H9 (cell line): Measurements from ENCODE around the gene PRRC1. TPM values are rescaled to one million over a fixed set of nuclear protein-coding genes. Genes with fewer than 3 reads are reported as not detected.

Experiments
- DNase-seq: peaks from one replicate; pipeline ENCODE4 v3.0.0-alpha.2; 2017
- H2AFZ ChIP-seq: one replicate; pipeline ENCODE4 v1.6.1; 2013; ENCODE audit warnings: mild to moderate bottlenecking, low read length, control low read depth, moderate library complexity
- H2AK5ac ChIP-seq: 2 replicates; pipeline ENCODE4 v1.6.1; 2013; ENCODE audit warnings: low read length, control low read depth, mixed read lengths; ENCODE audit not compliant: insufficient read length
- H2BK120ac ChIP-seq: one replicate; pipeline ENCODE4 v1.6.1; 2013; ENCODE audit warnings: low read depth, mild to moderate bottlenecking, low read length, control low read depth, inconsistent platforms; ENCODE audit not compliant: poor library complexity, severe bottlenecking
- H2BK12ac ChIP-seq: 2 replicates; pipeline ENCODE4 v1.6.1; 2013; ENCODE audit warnings: low read length, control low read depth, mixed read lengths, low read depth; ENCODE audit not compliant: insufficient read length
- H2BK15ac ChIP-seq: 2 replicates; pipeline ENCODE4 v1.6.1; 2013; ENCODE audit warnings: low read depth, low read length, control low read depth
- H2BK20ac ChIP-seq: one replicate; pipeline ENCODE4 v1.6.1; 2013; ENCODE audit warnings: low read depth, mild to moderate bottlenecking, low read length, control low read depth, inconsistent platforms; ENCODE audit not compliant: poor library complexity, severe bottlenecking
- H2BK5ac ChIP-seq: 2 replicates; pipeline ENCODE4 v1.6.1; 2013; ENCODE audit warnings: low read length, control low read depth, mixed read lengths; ENCODE audit not compliant: insufficient read length
- H3K14ac ChIP-seq: 2 replicates; pipeline ENCODE4 v1.6.1; 2013; ENCODE audit warnings: low read length, control low read depth; ENCODE audit not compliant: insufficient read depth
- H3K18ac ChIP-seq: 2 replicates; pipeline ENCODE4 v1.6.1; 2013; ENCODE audit warnings: low read depth, mild to moderate bottlenecking, mixed read lengths, low read length, control low read depth; ENCODE audit not compliant: insufficient read length
- H3K23ac ChIP-seq: 2 replicates; pipeline ENCODE4 v1.6.1; 2013; ENCODE audit warnings: low read length, control low read depth, mixed read lengths, low read depth; ENCODE audit not compliant: insufficient read length
- H3K23me2 ChIP-seq: 2 replicates; pipeline ENCODE4 v1.6.1; 2013; ENCODE audit warnings: low read depth, mild to moderate bottlenecking, mixed read lengths, low read length, control low read depth; ENCODE audit not compliant: insufficient read length, poor library complexity, severe bottlenecking
- H3K27ac ChIP-seq: 2 replicates; pipeline ENCODE4 v1.5.1; 2013; ENCODE audit warnings: low read length, control low read depth, mixed read lengths, low read depth; ENCODE audit not compliant: insufficient read length
- H3K27me3 ChIP-seq: 2 replicates; pipeline ENCODE4 v1.6.1; 2013; ENCODE audit warnings: low read length, control low read depth, inconsistent platforms; ENCODE audit not compliant: insufficient read depth
- H3K4ac ChIP-seq: 2 replicates; pipeline ENCODE4 v1.6.1; 2013; ENCODE audit warnings: low read depth, mild to moderate bottlenecking, control low read depth, inconsistent platforms, low read length, moderate library complexity
- H3K4me1 ChIP-seq: 2 replicates; pipeline ENCODE4 v1.6.1; 2013; ENCODE audit warnings: low read length, control low read depth, inconsistent platforms; ENCODE audit not compliant: insufficient read depth
- H3K4me2 ChIP-seq: 2 replicates; pipeline ENCODE4 v1.6.1; 2013; ENCODE audit warnings: low read length, control low read depth, mixed read lengths; ENCODE audit not compliant: insufficient read length, insufficient read depth
- H3K56ac ChIP-seq: 2 replicates; pipeline ENCODE4 v1.6.1; 2013; ENCODE audit warnings: low read depth, mild to moderate bottlenecking, mixed read lengths, low read length, control low read depth; ENCODE audit not compliant: insufficient read length
- H3K79me1 ChIP-seq: 2 replicates; pipeline ENCODE4 v1.6.1; 2013; ENCODE audit warnings: low read depth, mild to moderate bottlenecking, moderate library complexity, low read length, control low read depth, inconsistent platforms; ENCODE audit not compliant: insufficient read depth, poor library complexity, severe bottlenecking
- H3K79me2 ChIP-seq: 2 replicates; pipeline ENCODE4 v1.6.1; 2013; ENCODE audit warnings: low read length, control low read depth, inconsistent platforms; ENCODE audit not compliant: insufficient read depth
- H3K9ac ChIP-seq: 2 replicates; pipeline ENCODE4 v1.6.1; 2013; ENCODE audit warnings: low read length, control low read depth, mixed read lengths; ENCODE audit not compliant: insufficient read length; ENCODE audit errors: extremely low read depth
- H3K9me3 ChIP-seq: one replicate; pipeline ENCODE4 v1.6.1; 2013; ENCODE audit warnings: low read depth, low read length, inconsistent platforms; ENCODE audit not compliant: control insufficient read depth
- H3T11ph ChIP-seq: one replicate; pipeline ENCODE4 v1.6.1; 2013; ENCODE audit warnings: mild to moderate bottlenecking, low read length, control low read depth, inconsistent platforms
- H4K20me1 ChIP-seq: one replicate; pipeline ENCODE4 v1.6.1; 2013; ENCODE audit not compliant: control insufficient read depth, insufficient read length, insufficient read depth
- H4K5ac ChIP-seq: 2 replicates; pipeline ENCODE4 v1.6.1; 2013; ENCODE audit warnings: low read depth, mild to moderate bottlenecking, mixed read lengths, low read length, control low read depth; ENCODE audit not compliant: insufficient read length
- H4K8ac ChIP-seq: replicated peaks from 2 replicates; pipeline ENCODE4 v1.6.1; 2013; ENCODE audit warnings: low read length, control low read depth, mixed read lengths, low read depth; ENCODE audit not compliant: insufficient read length
- H4K91ac ChIP-seq: 2 replicates; pipeline ENCODE4 v1.6.1; 2013; ENCODE audit warnings: low read depth, mild to moderate bottlenecking, moderate library complexity, mixed read lengths, low read length, control low read depth; ENCODE audit not compliant: insufficient read length
- H3K27ac Mint-ChIP-seq, 3 experiments: 2 replicates in 2 of 3; 3 replicates in 1 of 3; pipeline ENCODE4 v1.8.0; 2020 to 2021; ENCODE audit warnings: mixed read lengths in 3 of 3, mild to moderate bottlenecking in 1 of 3, moderate library complexity in 1 of 3
- H3K27me3 Mint-ChIP-seq: 2 replicates; pipeline ENCODE4 v1.8.0; 2021; ENCODE audit warnings: low read depth, mild to moderate bottlenecking, moderate library complexity, mixed read lengths
- H3K36me3 Mint-ChIP-seq, 3 experiments: 2 replicates in 2 of 3; 3 replicates in 1 of 3; pipeline ENCODE4 v1.8.0; 2020 to 2021; ENCODE audit warnings: low read depth in 3 of 3, mixed read lengths in 3 of 3; ENCODE audit not compliant: insufficient read depth in 1 of 3
- H3K4me1 Mint-ChIP-seq, 2 experiments: 2 replicates each; pipeline ENCODE4 v1.8.0; 2020; ENCODE audit warnings: mixed read lengths in 2 of 2
- H3K4me3 Mint-ChIP-seq, 2 experiments: 2 replicates in 1 of 2; 3 replicates in 1 of 2; pipeline ENCODE4 v1.8.0; 2020 to 2021; ENCODE audit warnings: mild to moderate bottlenecking in 2 of 2, mixed read lengths in 2 of 2, moderate library complexity in 1 of 2
- H3K9me3 Mint-ChIP-seq, 2 experiments: 2 replicates in 1 of 2; 3 replicates in 1 of 2; pipeline ENCODE4 v1.8.0; 2020; ENCODE audit warnings: mild to moderate bottlenecking in 2 of 2, mixed read lengths in 2 of 2, moderate library complexity in 1 of 2
- CTCF ChIP-seq: fragments of 200-600 bp; sonication (generic); conservative IDR thresholded peaks from 3 replicates; pipeline ENCODE4 v1.8.0; 2021; ENCODE audit warnings: antibody characterized with exemption, mild to moderate bottlenecking
- WGBS: extraction: QIAGEN DNeasy Blood & Tissue Kit; methylation state at CpG from one replicate; pipeline ENCODE4 v1.1.7; 2013; ENCODE audit warnings: missing lambda C conversion rate, low lambda C conversion rate, mixed read lengths; ENCODE audit not compliant: insufficient read length; ENCODE audit errors: extremely low coverage; 5-methylcytosine and 5-hydroxymethylcytosine counted together
- total RNA-seq: library from RNA; stranded (reverse); gene quantifications from 2 replicates; pipeline ENCODE4 v1.2.1, GENCODE V29; 2021

The PRRC1 gene
- total RNA-seq, 1 experiment from 2014 or later = 70.7 TPM

GRCh38 chr5:127572930-127573329, 55.5 kb downstream of the PRRC1 start:
- H3K4ac ChIP-seq = no peak overlapping the region
- H4K20me1 ChIP-seq = no peaks in the 10 kb centered on the region
- H2BK12ac ChIP-seq = no peak overlapping the region
- H3T11ph ChIP-seq = no peak overlapping the region
- no peaks in the 10 kb centered on the region for H3K23me2 ChIP-seq
- H3K9me3 Mint-ChIP-seq = peaks cover 7 to 8% of the 10 kb centered on the region in 2 experiments
- no peak overlapping the region for H4K91ac ChIP-seq
- H3K4me2 ChIP-seq = no peak overlapping the region
- H3K9ac ChIP-seq = no peak overlapping the region
- peaks cover 2 to 3% of the 10 kb centered on the region in 2 experiments; a peak in 3 of 4 replicates for H3K4me1 Mint-ChIP-seq
- no peak overlapping the region for H4K8ac ChIP-seq
- no peak overlapping the region for H3K23ac ChIP-seq
- no CpG with 5 or more reads among the region's 2 CpGs for WGBS
- peak; percentile 51 for TF ChIP-seq CTCF
- H3K27me3 Mint-ChIP-seq = peaks cover 2% of the 10 kb centered on the region; the same call in 1 of the 2 replicates
- H3K79me2 ChIP-seq = no peaks in the 10 kb centered on the region
- H3K27ac Mint-ChIP-seq = no peak overlapping the region
- DNase-seq = no peak
- no peak overlapping the region for H3K4me3 Mint-ChIP-seq
- no peaks in the 10 kb centered on the region for H3K79me1 ChIP-seq
- H3K27ac ChIP-seq = no peak overlapping the region
- no peaks in the 10 kb centered on the region for H3K27me3 ChIP-seq
- no peaks in the 10 kb centered on the region for H3K9me3 ChIP-seq
- no peak overlapping the region for H4K5ac ChIP-seq
- no peak overlapping the region for H2AFZ ChIP-seq
- no peak overlapping the region for H2BK20ac ChIP-seq
- H2BK5ac ChIP-seq = no peak overlapping the region
- H3K14ac ChIP-seq = no peak overlapping the region
- no peak overlapping the region for H3K18ac ChIP-seq
- no peaks in the 10 kb centered on the region; a peak in 2 of 7 replicates for H3K36me3 Mint-ChIP-seq
- no peak overlapping the region for H2BK120ac ChIP-seq
- H3K4me1 ChIP-seq = no peaks in the 10 kb centered on the region
- H2BK15ac ChIP-seq = no peak overlapping the region
- H2AK5ac ChIP-seq = no peak overlapping the region
- H3K56ac ChIP-seq = no peak overlapping the region
